AG09319 (cell line): ENCODE results near the gene HSPB3.
A peak's percentile ranks its signal among the peaks of the same experiment; 100 is the strongest.
"Not testable (repeated sequence)": the region's sequence is repeated elsewhere in the genome, so short reads cannot be mapped to it uniquely, and the experiment has no call there.

Experiments
- DNase-seq: peaks from one replicate; pipeline ENCODE4 v3.0.0-alpha.2; 2010; ENCODE audit warnings: low read depth; ENCODE audit errors: extremely low read depth
- CTCF ChIP-seq: IDR thresholded peaks from 2 replicates; pipeline ENCODE4 v1.5.1; 2011; ENCODE audit warnings: low read depth, mild to moderate bottlenecking, inconsistent platforms, low read length, moderate library complexity

The HSPB3 gene

GRCh38 chr5:54455413-54456157 lies at the start of gene HSPB3:
Gene HSPB3, plus strand, starts transcription at chr5:54455699. Its CDS starts 91 bp downstream, at chr5:54455790.
- DNase-seq = peak; percentile 82

GRCh38 chr5:54411176-54411575 lies 44.3 kb upstream of the HSPB3 start:
- TF ChIP-seq CTCF = no peak
- DNase-seq = no peak

More at GRCh38 chr5:54455413-54456157, at the start of gene HSPB3:
- TF ChIP-seq CTCF = no peak

- no peak for TF ChIP-seq CTCF
- DNase-seq = no peak
Observed at GRCh38 chr5:54412913-54413312, 42.6 kb upstream of the HSPB3 start.

- no peak for TF ChIP-seq CTCF
- DNase-seq = no peak
Observed at GRCh38 chr5:54415147-54415546, 40.4 kb upstream of the HSPB3 start.

- no peak for TF ChIP-seq CTCF
- no peak for DNase-seq
Observed at GRCh38 chr5:54415896-54416601, 39.5 kb upstream of the HSPB3 start.

- peak; percentile 36 for DNase-seq
- TF ChIP-seq CTCF = peak; percentile 73
Observed at GRCh38 chr5:54419573-54420423, 35.7 kb upstream of the HSPB3 start.

- not testable (repeated sequence) for DNase-seq
Observed at GRCh38 chr5:54420511-54420910, 35.0 kb upstream of the HSPB3 start.
